Right lobe of liver (tissue), 4 donors: ENCODE results near the gene TJP1.

Source experiments
- CTCF ChIP-seq, 4 donors: fragments of 200-600 bp in 3 of 4; fragments of 450-650 bp in 1 of 4; IDR thresholded peaks; one replicate each; pipeline versions ENCODE4 v1.5.1 to v1.8.0; 2016 to 2022; ENCODE audit warnings: antibody characterized with exemption in 4 of 4, mild to moderate bottlenecking in 2 of 4
- POLR2A ChIP-seq: fragments of 450-650 bp; IDR thresholded peaks from one replicate; pipeline ENCODE4 v1.6.1; 2017; ENCODE audit warnings: antibody characterized with exemption, mild to moderate bottlenecking
- donor health status: DM: no; HTN: no; CAD: no.
- donor health status: DM: no; HTN: no; CAD: no.
- donor health status: DM: no; HTN: yes; CAD: no.

GRCh38 chr15:29854413-29854812, 32.1 kb upstream of the TJP1 start:
- no peak for TF ChIP-seq POLR2A
- no peak for TF ChIP-seq CTCF (IDR thresholded peaks at IDR 0.05)
